Liver (tissue), 3 donors: ENCODE measurements around the gene POLR3H.

Experiments used
- TF ChIP-seq, protein P1 (sequence below): fragments of 150-350 bp; IDR thresholded peaks from 2 replicates; pipeline ENCODE4 v1.5.1; 2017; ENCODE audit warnings: improper control_type of control experiment, low read depth, low read length; ENCODE audit not compliant: missing input control
- TF ChIP-seq, protein P2 (sequence below): IDR thresholded peaks from 2 replicates; pipeline ENCODE4 v1.6.1; 2016; ENCODE audit warnings: antibody characterized with exemption
- donor health status: healthy.
- donor health status: healthy.

DNA sequence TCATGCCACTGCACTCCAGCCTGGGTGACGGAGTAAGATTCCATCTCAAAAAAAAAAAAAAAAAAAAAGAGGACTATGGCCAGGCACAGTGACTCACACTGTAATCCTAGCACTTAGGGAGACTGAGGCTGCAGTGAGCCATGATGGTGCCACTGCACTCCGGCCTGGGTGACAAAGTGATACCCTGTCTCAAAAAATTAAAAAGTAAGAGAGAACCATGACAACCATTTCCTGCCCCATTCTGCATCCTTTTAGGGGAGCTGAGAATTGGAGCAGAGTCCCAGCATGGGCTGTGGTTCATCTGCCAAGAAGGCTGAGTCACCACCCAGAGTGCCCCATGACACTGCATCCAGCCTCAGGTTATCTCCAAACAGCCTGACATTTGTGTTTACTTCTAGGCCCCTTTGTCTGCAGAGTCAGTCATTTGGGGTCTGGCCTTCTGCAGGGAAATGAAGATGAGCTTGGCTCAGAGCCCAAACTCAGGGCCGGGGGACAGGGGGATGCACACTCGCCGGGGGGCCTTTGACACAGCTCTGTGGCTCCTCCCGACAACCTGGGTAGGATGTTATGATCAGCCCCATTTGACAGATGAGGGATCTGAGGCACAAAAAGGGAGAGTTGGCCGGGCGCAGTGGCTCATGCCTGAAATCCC is 21.3 kb upstream of the POLR3H start:
- TF ChIP-seq, protein P1, sequence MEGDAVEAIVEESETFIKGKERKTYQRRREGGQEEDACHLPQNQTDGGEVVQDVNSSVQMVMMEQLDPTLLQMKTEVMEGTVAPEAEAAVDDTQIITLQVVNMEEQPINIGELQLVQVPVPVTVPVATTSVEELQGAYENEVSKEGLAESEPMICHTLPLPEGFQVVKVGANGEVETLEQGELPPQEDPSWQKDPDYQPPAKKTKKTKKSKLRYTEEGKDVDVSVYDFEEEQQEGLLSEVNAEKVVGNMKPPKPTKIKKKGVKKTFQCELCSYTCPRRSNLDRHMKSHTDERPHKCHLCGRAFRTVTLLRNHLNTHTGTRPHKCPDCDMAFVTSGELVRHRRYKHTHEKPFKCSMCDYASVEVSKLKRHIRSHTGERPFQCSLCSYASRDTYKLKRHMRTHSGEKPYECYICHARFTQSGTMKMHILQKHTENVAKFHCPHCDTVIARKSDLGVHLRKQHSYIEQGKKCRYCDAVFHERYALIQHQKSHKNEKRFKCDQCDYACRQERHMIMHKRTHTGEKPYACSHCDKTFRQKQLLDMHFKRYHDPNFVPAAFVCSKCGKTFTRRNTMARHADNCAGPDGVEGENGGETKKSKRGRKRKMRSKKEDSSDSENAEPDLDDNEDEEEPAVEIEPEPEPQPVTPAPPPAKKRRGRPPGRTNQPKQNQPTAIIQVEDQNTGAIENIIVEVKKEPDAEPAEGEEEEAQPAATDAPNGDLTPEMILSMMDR: no peak
- TF ChIP-seq, protein P2, sequence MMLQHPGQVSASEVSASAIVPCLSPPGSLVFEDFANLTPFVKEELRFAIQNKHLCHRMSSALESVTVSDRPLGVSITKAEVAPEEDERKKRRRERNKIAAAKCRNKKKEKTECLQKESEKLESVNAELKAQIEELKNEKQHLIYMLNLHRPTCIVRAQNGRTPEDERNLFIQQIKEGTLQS: no peak
